HG02840 (cell line): ENCODE results near the gene TSFM.
A peak's percentile ranks its signal among the peaks of the same experiment; 100 is the strongest.

ENCODE experiments used
- ATAC-seq: cut with Tn5 transposase; IDR thresholded peaks from one replicate; pipeline ENCODE4 v1.9.1; 2021; ENCODE audit warnings: mild to moderate bottlenecking, moderate library complexity, moderate number of reproducible peaks; ENCODE audit not compliant: unreplicated experiment, low FRiP score

TSFM gene

DNA sequence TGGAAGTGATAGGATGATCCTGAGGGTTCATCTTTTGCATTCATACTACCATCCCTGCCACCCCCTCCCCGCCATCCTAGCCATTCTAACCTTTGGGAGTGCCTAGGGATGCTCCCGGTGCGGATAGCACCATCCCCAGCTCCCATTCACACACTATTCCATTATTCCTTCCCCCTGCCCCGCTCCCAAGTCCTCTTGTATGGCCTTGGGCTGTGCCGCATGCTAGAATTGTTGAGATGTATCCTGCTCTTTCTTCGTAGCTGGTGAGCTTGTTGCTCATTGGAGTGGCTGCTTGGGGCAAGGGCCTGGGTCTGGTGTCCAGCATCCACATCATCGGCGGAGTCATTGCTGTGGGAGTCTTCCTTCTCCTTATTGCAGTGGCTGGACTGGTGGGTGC, 37.1 kb upstream of the TSFM start:
- ATAC-seq: no peak

DNA sequence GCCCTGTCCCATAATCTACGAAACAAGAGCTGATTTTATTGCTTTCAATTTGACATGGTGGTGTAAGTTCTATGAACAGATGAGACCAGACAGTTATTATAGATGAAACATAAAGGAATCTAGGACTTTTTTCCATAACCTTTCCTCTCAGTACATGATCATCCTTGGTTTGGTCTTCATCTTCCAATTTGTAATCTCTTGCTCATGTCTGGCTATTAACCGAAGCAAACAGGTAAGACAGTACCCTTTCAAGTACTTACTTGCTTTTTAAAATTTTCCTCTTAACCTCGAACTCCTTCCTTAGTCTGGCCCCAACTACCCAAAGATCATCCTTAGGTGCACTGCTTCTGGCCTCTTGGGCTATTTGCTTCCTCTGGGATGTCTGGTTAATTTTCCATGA, 36.6 kb upstream of the TSFM start:
- ATAC-seq: no peak

DNA sequence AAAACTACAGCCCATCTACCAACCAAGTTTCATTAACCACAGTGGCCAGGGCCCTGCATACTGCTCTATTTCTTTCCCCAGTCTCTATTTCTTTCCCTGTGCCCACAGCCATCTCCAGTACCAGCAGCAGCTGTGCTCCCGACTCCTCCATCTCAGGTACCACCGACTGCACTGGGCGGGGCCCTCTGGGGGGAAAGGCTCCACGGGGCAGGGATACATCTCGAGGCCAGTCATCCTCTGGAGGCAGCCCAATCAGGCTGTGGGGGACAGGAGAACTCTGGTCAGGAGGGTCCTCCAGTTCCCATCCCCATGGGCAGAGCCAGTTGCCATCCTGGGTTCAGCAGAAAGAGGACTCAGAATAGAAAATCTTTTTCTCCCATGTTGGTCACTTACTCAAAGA, 33.5 kb upstream of the TSFM start:
- no peak for ATAC-seq

DNA sequence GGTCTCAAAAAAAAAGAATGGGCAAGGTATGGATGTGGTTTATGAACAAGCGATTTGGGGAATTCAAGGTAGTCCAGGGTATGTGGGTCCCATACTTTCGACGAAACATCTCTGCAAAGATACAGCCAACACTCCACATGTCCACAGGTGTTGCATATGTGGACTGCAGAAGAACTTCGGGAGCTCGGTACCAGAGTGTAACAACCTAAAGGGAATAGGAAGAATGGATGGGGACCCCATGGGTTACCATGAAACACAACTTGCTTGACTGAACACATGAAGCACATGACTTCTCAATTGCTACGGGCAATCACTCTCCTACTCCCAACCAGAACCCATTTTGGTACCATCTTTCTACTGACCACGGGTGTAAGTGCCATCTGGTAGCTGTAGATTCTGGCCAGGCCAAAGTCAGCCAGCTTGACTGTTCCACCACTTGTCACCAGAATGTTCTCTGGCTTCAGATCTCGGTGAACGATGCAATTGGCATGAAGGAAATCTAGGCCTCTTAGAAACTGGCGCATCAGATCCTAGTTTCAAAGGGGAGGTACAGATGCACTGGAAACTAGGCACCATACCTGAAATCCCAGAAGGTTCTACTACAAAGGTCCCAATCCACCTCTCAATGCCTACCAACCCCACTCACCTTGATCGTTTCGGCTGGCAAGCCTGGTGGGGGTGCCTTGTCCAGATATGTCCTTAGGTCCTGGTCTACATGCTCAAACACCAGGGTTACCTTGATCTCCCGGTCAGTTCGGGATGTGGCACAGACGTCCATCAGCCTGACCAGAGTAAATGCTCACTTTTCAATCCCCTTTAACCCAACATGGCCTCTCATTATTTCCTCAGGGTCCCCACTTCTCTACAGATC, 31.8 kb upstream of the TSFM start:
- ATAC-seq: no peak

DNA sequence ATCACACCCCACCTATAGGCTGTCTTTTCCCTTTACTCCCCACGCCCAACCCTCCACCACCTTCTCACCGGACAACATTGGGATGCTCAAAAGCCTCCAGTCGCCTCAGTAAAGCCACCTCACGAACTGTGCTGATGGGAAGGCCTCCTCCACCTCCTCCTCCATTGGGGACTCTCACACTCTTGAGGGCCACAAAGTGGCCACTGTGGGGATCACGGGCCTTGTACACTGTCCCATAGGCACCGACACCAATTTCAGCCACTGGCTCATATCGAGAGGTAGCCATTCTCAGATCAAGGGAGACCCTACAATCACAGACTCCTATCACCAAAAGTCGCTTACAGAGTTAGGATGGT, 31.2 kb upstream of the TSFM start:
- ATAC-seq: no peak

DNA sequence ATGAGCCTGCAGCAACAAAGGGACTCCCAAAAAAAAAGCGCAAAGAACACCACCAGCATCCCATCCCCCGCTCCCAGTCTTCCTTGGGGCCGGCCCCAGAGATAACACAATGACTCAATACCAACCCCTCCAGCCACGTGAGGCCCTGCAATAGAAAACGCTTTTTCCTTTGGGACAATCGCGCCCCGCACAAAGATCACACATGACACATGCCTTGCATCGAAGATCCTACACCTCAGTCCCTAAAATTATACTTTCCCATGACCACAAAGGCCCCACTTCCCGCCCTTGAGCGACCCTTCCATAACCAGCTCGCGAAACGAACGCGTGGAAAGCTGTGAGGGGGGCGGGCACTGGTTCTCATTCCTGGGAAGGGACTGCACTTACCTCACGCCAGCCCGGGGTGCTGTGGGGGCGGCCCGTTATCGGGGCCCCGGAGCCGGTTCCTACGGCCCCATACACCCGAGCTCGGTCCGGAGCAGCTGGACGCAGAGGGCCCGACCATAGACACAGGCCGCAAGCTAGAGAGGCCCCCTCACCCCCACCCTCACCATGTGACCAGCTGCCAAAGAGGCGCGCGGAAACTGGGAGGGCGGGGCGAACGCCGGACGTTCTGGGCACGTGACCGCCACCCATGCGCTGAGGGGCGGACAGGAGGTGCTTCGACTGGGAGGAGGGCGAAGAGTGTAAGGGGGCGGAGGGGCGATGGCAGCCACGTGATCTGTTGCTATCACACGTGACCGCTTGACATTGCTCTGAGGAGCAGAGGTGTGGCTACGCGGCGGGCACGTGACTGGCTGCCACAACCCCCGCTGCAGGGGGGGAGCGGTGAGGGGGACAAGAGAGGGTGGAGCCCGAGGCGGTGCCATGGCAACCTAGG, 30.6 kb upstream of the TSFM start, which contains the start of gene CDK4:
Gene CDK4, minus strand, starts transcription at position 523 of the 880 bp plus-strand sequence. CDS start 593 bp downstream, outside the sequence.
- ATAC-seq: peak; percentile 70

DNA sequence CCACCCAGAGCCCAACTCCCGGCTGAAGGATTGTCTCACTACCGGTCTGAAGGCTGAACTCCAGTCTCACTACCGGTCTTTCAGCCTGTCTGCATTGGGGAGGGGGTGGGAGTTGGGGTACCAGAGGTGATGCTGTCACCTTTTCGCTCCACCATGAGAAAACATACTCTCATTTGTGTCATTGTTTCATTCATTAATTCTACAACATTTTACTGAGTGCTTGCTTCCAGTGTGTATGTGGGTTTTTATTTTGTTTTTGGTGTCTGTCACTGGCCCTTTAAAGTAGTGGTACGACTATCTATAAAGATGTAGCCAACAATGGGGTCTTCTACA, 30.0 kb upstream of the TSFM start:
- no peak for ATAC-seq

DNA sequence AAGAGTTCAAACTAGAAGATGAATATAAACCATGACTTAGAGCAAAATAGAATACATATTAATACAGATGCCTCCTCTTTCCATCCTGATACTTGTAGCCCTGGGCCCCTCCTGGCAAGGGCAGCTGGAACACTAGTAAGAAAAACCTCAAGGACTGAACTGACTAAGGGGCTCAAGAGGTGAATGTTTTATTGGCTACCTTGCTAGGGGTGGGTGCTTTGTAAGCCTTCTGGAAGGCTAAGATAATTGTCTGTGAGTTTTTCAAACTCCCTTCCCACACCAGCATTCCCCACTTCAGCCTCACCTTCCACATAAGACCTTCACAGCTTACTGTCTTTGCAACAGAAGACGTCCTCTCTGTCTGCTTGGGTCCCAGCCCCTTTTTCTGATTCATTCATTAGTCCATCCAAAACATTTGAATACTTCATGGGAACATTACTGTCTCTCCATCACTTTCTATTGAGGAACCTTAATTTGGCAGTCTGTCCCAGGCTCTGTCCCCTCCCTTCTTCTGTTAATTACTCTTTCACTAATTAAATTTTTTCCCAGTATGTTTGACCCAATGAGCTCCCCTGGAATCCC, 28.7 kb upstream of the TSFM start:
- ATAC-seq: no peak

DNA sequence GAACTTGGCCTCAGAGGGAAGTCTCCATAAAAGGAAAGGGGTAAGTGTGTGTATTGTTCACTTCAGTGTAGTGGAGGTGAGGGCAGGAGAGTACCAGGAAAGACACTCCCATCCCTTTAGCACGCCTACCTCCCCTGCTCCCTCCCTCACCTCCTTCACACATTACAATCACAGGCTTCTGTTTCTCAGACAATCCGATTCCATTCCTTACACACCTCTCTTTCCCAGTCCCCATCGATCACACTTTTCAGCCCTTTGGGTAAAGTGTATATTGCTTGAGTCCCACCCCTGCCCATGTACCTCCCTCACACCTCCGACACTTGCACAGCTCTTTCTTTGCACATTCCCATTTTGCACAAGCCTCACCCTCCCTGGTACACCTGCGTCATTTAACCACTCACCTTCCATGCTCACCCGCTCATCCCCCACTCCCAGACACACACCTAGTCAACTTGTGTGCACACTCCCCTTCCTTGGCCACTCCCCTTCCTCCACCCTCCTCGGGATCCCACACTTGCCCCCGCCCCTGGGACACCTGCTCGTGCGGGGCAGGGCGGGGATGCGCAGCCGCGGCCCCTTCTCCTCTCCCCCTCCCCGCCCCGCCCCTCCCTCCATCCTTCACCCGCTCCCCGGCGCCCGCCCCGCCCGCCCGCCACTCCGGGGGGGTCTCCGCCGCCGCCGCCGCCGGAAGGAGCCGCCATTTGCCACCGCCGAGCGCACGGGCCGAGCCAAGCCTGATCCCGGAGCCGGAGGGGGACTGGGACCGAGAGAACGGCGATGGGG, 28.0 kb upstream of the TSFM start, which contains the start of gene MARCHF9:
Gene MARCHF9, plus strand, starts transcription at position 693 of the 783 bp plus-strand sequence. CDS start 426 bp downstream, outside the sequence.
- peak; percentile 36 for ATAC-seq

DNA sequence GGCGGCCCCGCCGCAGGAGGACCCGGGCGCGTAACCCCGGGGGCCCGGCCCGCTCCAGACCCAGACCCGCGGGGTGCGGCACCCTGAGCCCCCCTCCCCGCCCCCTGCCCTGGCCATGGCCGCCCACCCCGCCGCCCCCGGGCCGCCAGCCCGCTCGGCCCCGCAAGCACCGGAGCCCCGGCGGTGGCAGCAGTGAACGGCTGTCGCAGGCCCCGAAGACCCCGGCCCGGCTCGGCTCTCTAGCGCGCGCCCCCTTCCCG, 27.5 kb upstream of the TSFM start:
- ATAC-seq: no peak

DNA sequence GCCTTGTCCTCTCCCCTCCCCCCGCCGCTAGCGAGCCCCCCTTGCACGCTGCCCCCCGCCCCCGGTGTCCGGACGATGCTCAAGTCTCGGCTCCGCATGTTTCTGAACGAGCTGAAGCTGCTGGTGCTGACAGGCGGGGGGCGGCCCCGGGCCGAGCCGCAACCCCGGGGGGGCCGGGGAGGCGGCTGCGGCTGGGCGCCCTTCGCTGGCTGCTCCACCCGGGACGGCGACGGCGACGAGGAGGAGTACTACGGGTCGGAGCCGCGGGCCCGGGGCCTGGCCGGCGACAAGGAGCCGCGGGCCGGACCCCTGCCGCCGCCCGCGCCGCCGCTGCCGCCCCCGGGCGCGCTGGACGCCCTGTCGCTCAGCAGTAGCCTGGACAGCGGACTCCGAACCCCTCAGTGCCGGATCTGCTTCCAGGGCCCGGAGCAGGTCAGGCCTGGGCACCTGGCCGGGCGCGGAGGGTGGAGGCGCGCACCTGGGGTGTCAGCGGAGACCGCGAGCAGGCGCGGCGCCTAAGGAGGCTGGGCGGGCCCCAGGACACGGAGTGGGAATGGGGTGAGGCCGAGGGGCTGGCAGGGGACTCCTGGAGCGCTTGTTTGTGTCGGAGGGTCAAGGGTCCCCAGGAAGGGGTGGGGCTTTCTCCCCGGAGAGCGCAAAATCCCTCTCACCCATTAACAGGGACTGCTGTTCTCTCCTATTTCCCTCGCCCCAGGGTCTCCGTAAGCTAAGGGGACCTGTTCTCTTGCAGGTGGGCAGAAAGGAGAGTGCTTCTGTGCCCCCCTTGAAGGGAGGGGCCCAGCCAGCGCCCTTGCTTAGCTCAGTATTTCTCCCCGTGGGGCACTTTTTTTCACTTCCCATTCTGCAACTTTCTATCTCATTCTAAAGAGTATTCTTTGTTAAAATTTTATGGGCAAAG, 26.9 kb upstream of the TSFM start:
- ATAC-seq: no peak

DNA sequence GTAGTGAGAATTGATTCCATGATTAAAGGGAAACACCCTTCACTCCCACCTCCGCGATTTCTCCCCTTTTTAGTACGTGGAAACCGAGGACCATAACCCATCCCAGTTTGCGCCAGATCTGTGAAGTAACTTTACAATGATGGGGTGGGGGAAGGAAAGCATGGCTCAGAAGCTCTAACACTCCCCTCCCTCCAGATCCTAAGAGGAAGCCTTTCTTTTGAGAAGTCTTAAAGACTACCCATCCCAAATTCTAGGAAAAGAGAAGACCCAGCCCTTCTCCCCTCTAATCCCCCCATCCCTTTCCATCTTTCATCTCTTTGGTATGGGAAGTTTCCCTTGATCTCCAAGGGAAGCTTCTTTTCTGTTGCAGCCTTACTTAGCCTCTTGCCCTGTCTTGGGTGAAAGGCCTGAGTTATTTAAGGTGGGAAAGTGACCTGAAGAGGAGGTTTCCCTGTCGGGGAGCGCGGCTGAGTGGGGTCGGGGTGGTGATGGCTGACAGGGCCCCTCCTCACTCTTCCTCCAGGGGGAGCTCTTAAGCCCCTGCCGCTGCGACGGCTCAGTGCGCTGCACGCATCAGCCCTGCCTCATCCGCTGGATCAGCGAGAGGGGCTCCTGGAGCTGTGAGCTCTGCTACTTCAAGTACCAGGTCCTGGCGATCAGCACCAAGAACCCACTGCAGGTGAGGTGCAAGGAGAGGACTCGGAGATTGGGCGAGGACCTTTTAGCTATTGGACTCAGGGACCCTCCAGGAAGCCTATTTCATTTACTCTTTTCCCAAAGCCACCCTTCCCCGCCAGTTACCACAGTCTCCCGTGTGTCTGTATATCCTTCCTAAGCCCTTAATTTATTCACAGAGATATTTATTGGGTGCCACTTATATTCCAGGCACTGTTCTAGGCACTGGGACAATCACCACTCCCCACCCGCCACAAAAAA, 25.9 kb upstream of the TSFM start:
- ATAC-seq: no peak

DNA sequence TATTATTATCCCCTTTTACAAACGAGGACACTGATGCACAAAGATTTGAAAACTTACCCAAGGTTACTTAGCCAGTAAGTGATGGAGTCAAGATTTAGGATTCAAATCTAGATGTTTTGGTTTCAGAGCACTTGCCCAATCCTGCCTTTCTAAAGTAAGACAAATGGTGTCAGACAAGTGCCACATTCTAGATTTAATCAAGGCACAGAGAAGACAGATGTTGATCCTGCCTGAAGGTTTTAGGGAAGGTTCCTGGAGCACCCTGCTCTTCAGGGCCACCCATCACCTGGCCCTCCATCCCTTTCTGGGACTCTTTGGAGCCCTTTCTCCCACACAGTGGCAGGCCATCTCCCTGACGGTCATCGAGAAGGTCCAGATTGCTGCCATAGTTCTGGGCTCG, 24.8 kb upstream of the TSFM start:
- no peak for ATAC-seq

DNA sequence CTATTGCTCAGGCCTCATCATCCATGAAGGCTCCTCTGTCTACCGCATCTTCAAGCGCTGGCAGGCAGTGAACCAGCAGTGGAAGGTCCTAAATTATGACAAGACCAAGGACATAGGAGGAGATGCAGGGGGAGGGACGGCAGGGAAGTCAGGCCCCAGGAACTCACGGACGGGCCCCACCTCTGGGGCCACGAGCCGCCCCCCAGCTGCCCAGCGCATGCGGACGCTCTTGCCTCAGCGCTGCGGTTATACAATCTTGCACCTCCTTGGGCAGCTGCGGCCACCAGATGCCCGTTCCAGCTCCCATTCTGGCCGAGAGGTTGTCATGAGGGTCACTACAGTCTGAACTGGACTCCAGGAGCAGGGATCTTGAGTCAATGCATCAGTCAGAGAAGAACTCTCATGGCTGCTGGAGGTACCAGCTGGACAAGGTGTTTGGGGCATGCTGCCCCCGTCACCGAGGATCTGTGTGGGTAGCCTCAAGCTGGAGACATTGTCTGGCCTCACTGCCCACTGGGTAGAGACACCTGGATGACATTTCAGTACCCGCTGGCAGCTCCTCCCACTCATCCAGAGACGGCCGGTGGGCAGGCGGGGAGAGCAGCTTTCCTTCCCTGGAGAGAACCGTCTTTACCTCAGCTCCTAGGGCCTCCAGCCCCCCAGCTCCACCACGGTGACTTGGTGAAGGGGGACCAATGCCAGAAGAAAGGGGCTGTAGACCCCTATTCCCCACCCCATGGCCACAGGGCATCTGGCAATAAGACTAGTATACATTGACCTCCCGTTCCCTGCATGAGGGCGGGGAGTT, 23.8 kb upstream of the TSFM start:
- ATAC-seq: no peak

DNA sequence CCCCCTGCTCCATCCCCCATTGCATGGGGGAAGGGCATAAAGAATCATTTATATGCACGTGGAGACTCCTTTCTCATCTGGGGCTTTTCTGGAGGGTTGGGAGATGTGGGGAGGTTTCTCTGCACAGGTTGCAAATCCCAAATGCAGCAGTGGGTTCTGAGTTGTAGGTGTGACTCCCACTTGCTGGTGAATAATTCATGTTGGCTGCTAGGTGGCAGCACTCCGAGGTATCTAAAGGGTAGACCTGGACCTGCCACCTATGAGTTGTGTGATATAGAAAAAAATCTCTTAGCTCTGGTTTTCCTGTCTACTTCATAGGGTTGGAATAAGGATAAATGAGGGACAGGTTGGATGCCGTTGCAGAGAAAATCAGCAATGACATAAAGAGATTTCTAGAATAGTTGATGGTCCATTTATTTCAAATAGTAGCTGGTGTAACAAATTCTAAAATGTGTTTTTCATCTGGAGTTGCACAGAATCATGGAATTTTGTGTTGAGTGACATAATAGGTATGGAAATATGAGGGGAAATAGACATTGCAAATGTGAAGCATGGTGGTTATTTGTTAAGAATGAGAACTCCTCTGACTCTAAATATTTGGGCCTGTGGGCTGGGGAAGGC, 23.1 kb upstream of the TSFM start:
- no peak for ATAC-seq

DNA sequence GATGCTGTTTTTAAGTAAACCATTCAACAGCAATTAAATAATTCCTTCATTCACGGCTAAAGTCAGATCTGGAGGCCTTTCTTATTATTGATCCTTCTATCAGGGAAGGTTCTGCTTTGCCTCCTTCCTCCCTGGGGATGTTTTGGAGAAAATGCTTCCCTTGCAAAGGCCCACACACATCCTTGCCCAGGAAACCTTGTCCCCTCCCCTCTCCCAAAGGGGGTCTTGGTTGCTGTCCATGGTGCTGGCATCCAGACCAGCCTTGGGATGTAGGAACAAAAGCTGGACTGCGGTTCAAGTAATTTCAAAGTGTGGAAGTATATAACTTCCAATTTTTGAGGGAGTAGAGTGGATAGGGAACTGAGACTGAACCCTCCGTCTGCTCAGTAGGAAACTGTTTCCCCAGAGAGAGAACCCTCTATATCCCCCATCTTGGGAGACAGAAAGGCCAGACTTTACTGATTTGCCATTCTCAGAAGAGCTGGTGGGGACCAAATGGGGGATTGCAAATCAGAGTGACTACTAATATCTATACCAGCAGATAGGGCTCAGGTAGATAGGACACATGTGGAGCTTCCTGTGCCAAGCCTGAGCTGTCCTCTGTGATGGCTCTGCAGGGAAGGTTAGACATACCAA, 22.1 kb upstream of the TSFM start:
- no peak for ATAC-seq
